Endodermal cell (in vitro differentiated cells): ENCODE measurements around the gene FAM78A. TPM values are rescaled to one million over a fixed set of nuclear protein-coding genes. Genes with fewer than 3 reads are reported as not detected.

Source experiments
- DNase-seq: peaks from one replicate; pipeline ENCODE4 v3.0.0-alpha.2; 2017
- H3K27ac ChIP-seq: 2 replicates; pipeline ENCODE4 v1.5.1; 2013; ENCODE audit warnings: mild to moderate bottlenecking, low read depth, low read length, moderate library complexity
- H3K27me3 ChIP-seq: 2 replicates; pipeline ENCODE4 v1.6.1; 2013; ENCODE audit warnings: mild to moderate bottlenecking, low read length, moderate library complexity; ENCODE audit not compliant: insufficient read depth, control insufficient read depth, poor library complexity, severe bottlenecking
- H3K36me3 ChIP-seq: 2 replicates; pipeline ENCODE4 v1.7.0; 2013; ENCODE audit warnings: mild to moderate bottlenecking, low read length, moderate library complexity; ENCODE audit not compliant: control insufficient read depth, insufficient read depth
- H3K4me1 ChIP-seq: one replicate; pipeline ENCODE4 v1.7.0; 2013; ENCODE audit warnings: low read length; ENCODE audit not compliant: control insufficient read depth, insufficient read depth
- H3K4me3 ChIP-seq: 2 replicates; pipeline ENCODE4 v1.5.1; 2013; ENCODE audit warnings: mild to moderate bottlenecking, low read length, moderate library complexity
- H3K9ac ChIP-seq: 2 replicates; pipeline ENCODE4 v1.6.1; 2013; ENCODE audit warnings: mild to moderate bottlenecking, low read length, moderate library complexity; ENCODE audit not compliant: poor library complexity, severe bottlenecking; ENCODE audit errors: extremely low read depth
- H3K9me3 ChIP-seq: 2 replicates; pipeline ENCODE4 v1.6.1; 2013; ENCODE audit warnings: mild to moderate bottlenecking, low read length, moderate library complexity; ENCODE audit not compliant: control insufficient read depth
- H3K27ac Mint-ChIP-seq: 2 replicates; pipeline ENCODE4 v1.8.0; 2020; ENCODE audit warnings: mixed read lengths
- H3K27me3 Mint-ChIP-seq: 2 replicates; pipeline ENCODE4 v1.8.0; 2021; ENCODE audit warnings: mild to moderate bottlenecking, mixed read lengths; ENCODE audit not compliant: insufficient read depth
- H3K36me3 Mint-ChIP-seq: 2 replicates; pipeline ENCODE4 v1.8.0; 2020; ENCODE audit warnings: low read depth, mixed read lengths
- H3K4me1 Mint-ChIP-seq: 2 replicates; pipeline ENCODE4 v1.8.0; 2020; ENCODE audit warnings: mixed read lengths
- H3K4me3 Mint-ChIP-seq: 2 replicates; pipeline ENCODE4 v1.8.0; 2020; ENCODE audit warnings: mild to moderate bottlenecking, moderate library complexity, mixed read lengths
- H3K9me3 Mint-ChIP-seq: 2 replicates; pipeline ENCODE4 v1.8.0; 2020; ENCODE audit warnings: mild to moderate bottlenecking, mixed read lengths
- CTCF ChIP-seq: fragments of 200-600 bp; sonication (generic); conservative IDR thresholded peaks from 2 replicates; pipeline ENCODE4 v1.5.0; 2021; ENCODE audit warnings: antibody characterized with exemption, mild to moderate bottlenecking
- WGBS, 2 experiments: methylation state at CpG; one replicate each; pipeline versions ENCODE4 v1.1.5 to v1.1.7; 2013; ENCODE audit warnings: missing lambda C conversion rate in 2 of 2, mixed read lengths in 1 of 2; ENCODE audit not compliant: insufficient coverage in 1 of 2, insufficient read length in 1 of 2; 5-methylcytosine and 5-hydroxymethylcytosine counted together
- total RNA-seq, 2 donors: library from RNA; stranded (reverse); fragmentation: NEBNext Ultra II Directional in 1 of 2; extraction: Animal tissue kit (Norgen Biotek cat#: 25700) in 1 of 2; gene quantifications; 2 replicates in 1 of 2; 3 replicates in 1 of 2; pipeline ENCODE4 v1.2.1, GENCODE V29; 2021

Gene FAM78A
- total RNA-seq, 2 donors from 2014 or later: 5.5 to 5.6 TPM

- no peak overlapping the region for H3K27ac Mint-ChIP-seq
- H3K9me3 Mint-ChIP-seq: no peaks in the 10 kb centered on the region
- Histone ChIP-seq H3K27me3 (no peaks in the 10 kb centered on the region), H3K9me3 (no peaks in the 10 kb centered on the region), H3K9ac (no peak overlapping the region), H3K36me3 (peaks cover 50% of the 10 kb centered on the region), H3K27ac (no peak overlapping the region), H3K4me3 (no peak overlapping the region), H3K4me1 (peaks cover 12% of the 10 kb centered on the region)
- H3K4me3 Mint-ChIP-seq: no peak overlapping the region
- WGBS, 2 experiments: 95 to 100% methylated on average over 8 to 9 of the region's 9 CpGs
- H3K36me3 Mint-ChIP-seq: peaks cover 56% of the 10 kb centered on the region
- no peak for DNase-seq
- no peak for TF ChIP-seq CTCF
- H3K27me3 Mint-ChIP-seq: no peaks in the 10 kb centered on the region
- peaks cover 20% of the 10 kb centered on the region for H3K4me1 Mint-ChIP-seq
Observed at GRCh38 chr9:131233995-131234394, 42.3 kb downstream of the FAM78A start.

DNA sequence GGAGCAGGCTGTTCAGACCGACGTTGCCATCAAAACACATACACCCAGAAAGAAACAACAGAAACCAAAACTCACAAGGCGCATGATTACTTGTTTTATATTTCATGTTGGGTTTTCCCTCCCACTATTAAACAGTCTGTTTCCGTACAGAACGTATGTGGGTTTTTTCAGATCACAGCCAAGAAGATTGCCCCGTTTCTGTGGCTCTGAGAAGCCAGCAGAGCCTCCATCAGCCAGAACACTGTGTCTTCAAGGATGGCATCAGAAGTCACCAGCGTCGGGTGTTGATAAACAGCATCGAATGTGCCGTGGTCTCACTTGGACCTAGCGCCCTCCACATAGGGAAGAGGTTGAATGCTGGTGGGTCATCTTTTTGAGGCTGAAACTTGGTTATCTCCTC lies 42.8 kb downstream of the FAM78A start:
- Mint-ChIP-seq H3K27ac (no peak overlapping the region), H3K27me3 (no peaks in the 10 kb centered on the region), H3K4me1 (peaks cover 22% of the 10 kb centered on the region), H3K9me3 (no peaks in the 10 kb centered on the region), H3K36me3 (peaks cover 60% of the 10 kb centered on the region), H3K4me3 (no peak overlapping the region)
- H3K4me1 ChIP-seq: peaks cover 9% of the 10 kb centered on the region
- no peaks in the 10 kb centered on the region for H3K9me3 ChIP-seq
- no peak for TF ChIP-seq CTCF
- WGBS, 2 experiments: 94 to 98% methylated on average over 8 to 11 of the region's 11 CpGs
- DNase-seq: no peak
- H3K27me3 ChIP-seq: no peaks in the 10 kb centered on the region
- no peak overlapping the region for H3K4me3 ChIP-seq
- H3K27ac ChIP-seq: no peak overlapping the region
- no peak overlapping the region for H3K9ac ChIP-seq
- H3K36me3 ChIP-seq: peaks cover 54% of the 10 kb centered on the region

GRCh38 chr9:131228988-131229387 lies 47.3 kb downstream of the FAM78A start:
- Histone ChIP-seq H3K27me3 (no peaks in the 10 kb centered on the region), H3K9ac (no peak overlapping the region), H3K27ac (no peak overlapping the region), H3K9me3 (no peaks in the 10 kb centered on the region), H3K36me3 (peaks cover 75% of the 10 kb centered on the region), H3K4me3 (no peak overlapping the region), H3K4me1 (no peaks in the 10 kb centered on the region)
- TF ChIP-seq CTCF: no peak
- H3K4me3 Mint-ChIP-seq: no peak overlapping the region
- no peaks in the 10 kb centered on the region for H3K27me3 Mint-ChIP-seq
- DNase-seq: no peak
- peaks cover 61% of the 10 kb centered on the region for H3K36me3 Mint-ChIP-seq
- H3K27ac Mint-ChIP-seq: no peak overlapping the region
- H3K9me3 Mint-ChIP-seq: no peaks in the 10 kb centered on the region
- WGBS, 2 experiments: 90 to 94% methylated on average over 7 to 8 of the region's 8 CpGs
- H3K4me1 Mint-ChIP-seq: peaks cover 18% of the 10 kb centered on the region
